Measurements from ENCODE around the gene LSM2.

DNA sequence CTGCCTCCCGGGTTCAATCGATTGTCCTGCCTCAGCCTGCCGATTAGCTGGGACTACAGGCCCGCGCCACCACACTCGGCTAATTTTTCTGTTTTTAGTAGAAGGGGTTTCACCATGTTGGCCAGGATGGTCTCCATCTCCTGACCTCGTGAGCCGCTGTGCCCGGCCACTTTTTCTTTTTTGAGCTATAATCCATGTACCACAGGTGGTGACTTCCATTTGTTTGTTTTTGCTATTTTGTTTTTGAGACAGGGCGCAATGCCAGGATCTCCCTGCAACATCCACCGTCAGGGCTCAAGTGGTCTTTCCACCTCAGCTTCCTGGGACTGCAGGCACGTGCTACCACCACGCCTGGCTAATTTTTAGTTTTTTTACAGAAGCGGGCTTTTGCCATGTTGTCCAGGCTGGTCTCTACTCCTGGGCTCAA lies 29.3 kb upstream of the LSM2 start:
- TF ChIP-seq, protein P1, sequence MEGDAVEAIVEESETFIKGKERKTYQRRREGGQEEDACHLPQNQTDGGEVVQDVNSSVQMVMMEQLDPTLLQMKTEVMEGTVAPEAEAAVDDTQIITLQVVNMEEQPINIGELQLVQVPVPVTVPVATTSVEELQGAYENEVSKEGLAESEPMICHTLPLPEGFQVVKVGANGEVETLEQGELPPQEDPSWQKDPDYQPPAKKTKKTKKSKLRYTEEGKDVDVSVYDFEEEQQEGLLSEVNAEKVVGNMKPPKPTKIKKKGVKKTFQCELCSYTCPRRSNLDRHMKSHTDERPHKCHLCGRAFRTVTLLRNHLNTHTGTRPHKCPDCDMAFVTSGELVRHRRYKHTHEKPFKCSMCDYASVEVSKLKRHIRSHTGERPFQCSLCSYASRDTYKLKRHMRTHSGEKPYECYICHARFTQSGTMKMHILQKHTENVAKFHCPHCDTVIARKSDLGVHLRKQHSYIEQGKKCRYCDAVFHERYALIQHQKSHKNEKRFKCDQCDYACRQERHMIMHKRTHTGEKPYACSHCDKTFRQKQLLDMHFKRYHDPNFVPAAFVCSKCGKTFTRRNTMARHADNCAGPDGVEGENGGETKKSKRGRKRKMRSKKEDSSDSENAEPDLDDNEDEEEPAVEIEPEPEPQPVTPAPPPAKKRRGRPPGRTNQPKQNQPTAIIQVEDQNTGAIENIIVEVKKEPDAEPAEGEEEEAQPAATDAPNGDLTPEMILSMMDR (conservative IDR thresholded peaks at IDR 0.05 in 1 of 2, IDR thresholded peaks at IDR 0.05 in 1 of 2; ENCODE audit: extremely low read depth in 1 of 2, insufficient read depth in 1 of 2, low read depth in 1 of 2, low read length in 2 of 2), result no peak
- TF ChIP-seq EZH2 (IDR thresholded peaks at IDR 0.05; ENCODE audit: borderline replicate concordance, low read length), result no peak

All from mammary epithelial cell (primary cell).